HEK293 (cell line): ENCODE measurements around the gene KRTAP12-1.

ENCODE experiments used
- CTCF ChIA-PET: fragments of 350-600 bp; formaldehyde crosslinking; extraction: SDS; loops from one replicate; lab custom pipeline; 2021; ENCODE audit warnings: antibody characterized with exemption; lab: Yijun Ruan, JAX
- POLR2A ChIA-PET: fragments of 300-600 bp; formaldehyde crosslinking; extraction: SDS; loops from one replicate; lab custom pipeline; 2020; ENCODE audit warnings: antibody characterized with exemption, inconsistent platforms; lab: Yijun Ruan, JAX
- H3K27ac ChIP-seq: fragments of 200-500 bp; sonication (Bioruptor generic); 2 replicates; pipeline ENCODE4 v1.5.1; 2014; ENCODE audit warnings: low read depth, low read length, control low read depth, inconsistent platforms; ENCODE audit errors: extremely low read depth
- H3K36me3 ChIP-seq, 2 experiments: fragments of 200-500 bp in 1 of 2; sonication (Bioruptor generic) in 1 of 2; 1 replicate in 1 of 2; 2 replicates in 1 of 2; pipeline ENCODE4 v1.5.1; 2014 to 2017; ENCODE audit warnings: inconsistent platforms in 2 of 2, low read length in 2 of 2; ENCODE audit not compliant: control insufficient read depth in 2 of 2, insufficient read depth in 1 of 2
- H3K4me1 ChIP-seq: fragments of 200-500 bp; sonication (Bioruptor generic); 2 replicates; pipeline ENCODE4 v1.5.1; 2014; ENCODE audit warnings: mild to moderate bottlenecking, low read length, inconsistent platforms; ENCODE audit not compliant: control insufficient read depth, insufficient read depth
- H3K4me3 ChIP-seq: 2 replicates; pipeline ENCODE4 v1.5.1; 2011; ENCODE audit warnings: low read depth, mild to moderate bottlenecking, control low read depth, low read length, moderate library complexity
- H3K9me3 ChIP-seq: fragments of 200-500 bp; sonication (Bioruptor generic); 2 replicates; pipeline ENCODE4 v1.5.1; 2014; ENCODE audit warnings: low read depth, low read length, inconsistent platforms; ENCODE audit not compliant: control insufficient read depth, insufficient read depth
- PRDM10 ChIP-seq: fragments of 450-650 bp; formaldehyde crosslinking; IDR thresholded peaks from 2 replicates; pipeline ENCODE4 v1.5.1; 2016; ENCODE audit warnings: missing biosample characterization, missing genetic modification characterization
- SCRT1 ChIP-seq: fragments of 450-650 bp; formaldehyde crosslinking; IDR thresholded peaks from 2 replicates; pipeline ENCODE4 v1.5.1; 2016; ENCODE audit warnings: missing biosample characterization, missing genetic modification characterization, borderline replicate concordance
- ZBTB49 ChIP-seq: fragments of 450-650 bp; formaldehyde crosslinking; IDR thresholded peaks from 2 replicates; pipeline ENCODE4 v1.5.1; 2016; ENCODE audit warnings: missing biosample characterization, missing genetic modification characterization, low read depth
- ZBTB7A ChIP-seq: fragments of 450-650 bp; formaldehyde crosslinking; IDR thresholded peaks from 2 replicates; pipeline ENCODE4 v1.5.1; 2016; ENCODE audit warnings: low read depth, missing biosample characterization, missing genetic modification characterization
- ZNF112 ChIP-seq: fragments of 450-650 bp; formaldehyde crosslinking; IDR thresholded peaks from 2 replicates; pipeline ENCODE4 v1.5.0; 2017; ENCODE audit warnings: missing biosample characterization, missing genetic modification characterization
- ZNF132 ChIP-seq: fragments of 450-650 bp; formaldehyde crosslinking; IDR thresholded peaks from 2 replicates; pipeline ENCODE4 v1.5.1; 2017; ENCODE audit warnings: missing biosample characterization, missing genetic modification characterization, borderline replicate concordance
- ZNF174 ChIP-seq: fragments of 450-650 bp; formaldehyde crosslinking; IDR thresholded peaks from 2 replicates; pipeline ENCODE4 v1.5.0; 2017; ENCODE audit warnings: missing biosample characterization, mild to moderate bottlenecking, missing genetic modification characterization
- ZNF175 ChIP-seq: fragments of 450-650 bp; formaldehyde crosslinking; IDR thresholded peaks from 2 replicates; pipeline ENCODE4 v1.5.1; 2016; ENCODE audit warnings: missing biosample characterization, missing genetic modification characterization
- ZNF24 ChIP-seq: fragments of 450-650 bp; formaldehyde crosslinking; IDR thresholded peaks from 2 replicates; pipeline ENCODE4 v1.5.1; 2016; ENCODE audit warnings: missing biosample characterization, missing genetic modification characterization
- ZNF580 ChIP-seq: fragments of 450-650 bp; formaldehyde crosslinking; IDR thresholded peaks from 2 replicates; pipeline ENCODE4 v1.5.1; 2016; ENCODE audit warnings: missing biosample characterization, missing genetic modification characterization
- ZNF623 ChIP-seq: fragments of 450-650 bp; formaldehyde crosslinking; IDR thresholded peaks from 2 replicates; pipeline ENCODE4 v1.5.1; 2016; ENCODE audit warnings: missing biosample characterization, missing genetic modification characterization
- ZNF664 ChIP-seq: fragments of 450-650 bp; formaldehyde crosslinking; IDR thresholded peaks from 2 replicates; pipeline ENCODE4 v1.5.1; 2016; ENCODE audit warnings: missing biosample characterization, missing genetic modification characterization
- ZNF670 ChIP-seq: fragments of 450-650 bp; formaldehyde crosslinking; IDR thresholded peaks from 2 replicates; pipeline ENCODE4 v1.5.1; 2016; ENCODE audit warnings: missing biosample characterization, missing genetic modification characterization, low read depth
- ZNF785 ChIP-seq: fragments of 450-650 bp; formaldehyde crosslinking; IDR thresholded peaks from 2 replicates; pipeline ENCODE4 v1.5.1; 2016; ENCODE audit warnings: missing biosample characterization, missing genetic modification characterization
- ZNF837 ChIP-seq: fragments of 450-650 bp; formaldehyde crosslinking; IDR thresholded peaks from 2 replicates; pipeline ENCODE4 v1.5.1; 2016; ENCODE audit warnings: missing biosample characterization, missing genetic modification characterization
- ZSCAN16 ChIP-seq: fragments of 450-650 bp; formaldehyde crosslinking; IDR thresholded peaks from 2 replicates; pipeline ENCODE4 v1.5.1; 2016; ENCODE audit warnings: missing biosample characterization, missing genetic modification characterization
- ZSCAN30 ChIP-seq: fragments of 450-650 bp; IDR thresholded peaks from 2 replicates; pipeline ENCODE4 v1.5.1; 2018; ENCODE audit warnings: missing biosample characterization, mild to moderate bottlenecking, missing genetic modification characterization, moderate library complexity

The KRTAP12-1 gene

GRCh38 chr21:44704636-44705001 is 22.7 kb upstream of the KRTAP12-1 start:
- Histone ChIP-seq H3K9me3 (no peaks in the 10 kb centered on the region), H3K4me3 (no peak overlapping the region), H3K4me1 (peaks cover 4% of the 10 kb centered on the region; the same call in 1 of the 2 replicates), H3K36me3 (no peaks in the 10 kb centered on the region), H3K27ac (no peak overlapping the region)
- TF ChIP-seq ZBTB49 (no peak), ZSCAN16 (tag by site-specific recombination) (no peak), ZNF580 (tag by site-specific recombination) (no peak), ZNF670 (tag by site-specific recombination) (no peak), ZBTB7A (tag by site-specific recombination) (no peak), ZNF132 (no peak), ZNF837 (tag by site-specific recombination) (no peak), ZSCAN30 (tag by site-specific recombination) (no peak), ZNF175 (tag by site-specific recombination) (no peak), ZNF24 (tag by site-specific recombination) (no peak), ZNF785 (tag by site-specific recombination) (no peak), ZNF623 (tag by site-specific recombination) (no peak), ZNF664 (tag by site-specific recombination) (no peak), ZNF112 (tag by site-specific recombination) (no peak), ZNF174 (no peak)
- ChIA-PET POLR2A (no interaction called here), CTCF (no interaction called here)

- Histone ChIP-seq H3K4me3 (no peak overlapping the region), H3K27ac (no peak overlapping the region)
- TF ChIP-seq PRDM10 (tag by site-specific recombination) (0 out of 2 replicates have a peak, but pooled peaks have one; percentile 10), SCRT1 (tag by site-specific recombination) (no peak)
Observed at GRCh38 chr21:44703731-44704635, 22.0 kb upstream of the KRTAP12-1 start.

More at GRCh38 chr21:44703731-44704635, 22.0 kb upstream of the KRTAP12-1 start:
- no peaks in the 10 kb centered on the region for H3K9me3 ChIP-seq
- ChIA-PET CTCF (interaction anchor here (0.6 kb wide), 1 partner anchor 8 kb away, joined by 3 read pairs; no protein-coding TSS in a partner anchor), POLR2A (interaction anchor here (0.5 kb wide), 1 partner anchor 59 kb away, joined by 4 read pairs; no protein-coding TSS in a partner anchor)
- no peaks in the 10 kb centered on the region for H3K36me3 ChIP-seq
- H3K4me1 ChIP-seq: no peaks in the 10 kb centered on the region
